HG03139 (cell line): ENCODE data around the gene LRMDA.

Source experiments
- ATAC-seq: cut with Tn5 transposase; IDR thresholded peaks from one replicate; pipeline ENCODE4 v1.9.1; 2021; ENCODE audit not compliant: unreplicated experiment

Gene LRMDA

GRCh38 chr10:75418712-75419111 is 12.7 kb upstream of the LRMDA start:
- ATAC-seq: no peak

DNA sequence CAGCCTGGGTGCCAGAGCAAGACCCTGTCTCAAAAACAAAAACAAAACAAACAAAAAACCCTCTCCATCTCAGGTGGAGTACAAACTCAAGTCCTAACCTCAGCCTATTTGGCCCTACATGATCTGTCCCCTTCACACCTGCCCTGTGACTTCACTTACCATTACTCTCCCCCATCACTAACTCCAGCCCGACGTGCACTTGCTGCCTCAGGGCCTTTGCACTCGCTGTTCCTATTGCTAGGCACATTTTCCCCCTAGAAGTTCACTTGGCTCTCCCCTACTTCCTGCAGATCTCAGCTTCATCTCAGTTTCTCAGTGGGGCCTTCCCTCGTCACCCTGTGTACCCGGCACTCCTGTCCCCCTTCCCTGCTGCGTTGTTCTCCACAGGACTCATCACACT is 8.5 kb upstream of the LRMDA start:
- ATAC-seq: no peak

- no peak for ATAC-seq
These were observed 6.9 kb upstream of the LRMDA start for GRCh38 chr10:75424571-75424970.

DNA sequence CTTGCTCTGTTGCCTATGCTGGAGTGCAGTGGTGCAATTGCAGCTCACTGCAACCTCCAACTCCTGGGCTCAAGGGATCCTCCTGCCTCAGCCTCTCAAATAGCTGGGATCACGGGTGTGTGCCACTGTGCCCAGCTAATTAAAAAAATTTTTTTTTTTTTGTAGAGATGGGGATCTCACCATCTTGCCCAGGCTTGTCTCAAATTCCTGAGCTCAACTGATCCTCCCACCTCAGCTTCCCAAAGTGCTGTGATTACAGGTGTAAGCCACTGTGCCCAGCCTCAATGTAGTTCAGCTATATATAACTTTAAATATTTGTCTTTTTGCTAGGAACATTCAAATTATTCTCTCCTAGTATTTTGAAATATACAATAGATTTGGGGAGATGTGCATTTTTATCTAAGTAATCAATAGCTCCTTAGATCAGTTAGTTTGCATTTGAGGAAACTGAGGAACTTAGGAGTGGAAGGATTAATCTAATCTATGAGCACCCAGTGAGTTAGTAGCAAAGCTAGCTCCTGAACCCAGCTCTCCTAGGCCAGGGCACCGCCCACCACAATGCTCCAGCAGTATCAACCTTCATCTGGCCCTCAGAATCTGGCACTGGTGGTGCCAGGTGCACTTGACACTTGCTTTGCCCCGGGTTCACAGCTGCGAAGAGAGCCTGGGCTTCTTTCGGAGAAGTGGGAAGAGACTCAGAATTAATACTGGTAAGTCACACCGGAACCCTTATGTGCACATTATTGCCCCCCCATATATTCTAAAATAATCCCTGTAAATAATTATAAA is 5.9 kb upstream of the LRMDA start:
- no peak for ATAC-seq

DNA sequence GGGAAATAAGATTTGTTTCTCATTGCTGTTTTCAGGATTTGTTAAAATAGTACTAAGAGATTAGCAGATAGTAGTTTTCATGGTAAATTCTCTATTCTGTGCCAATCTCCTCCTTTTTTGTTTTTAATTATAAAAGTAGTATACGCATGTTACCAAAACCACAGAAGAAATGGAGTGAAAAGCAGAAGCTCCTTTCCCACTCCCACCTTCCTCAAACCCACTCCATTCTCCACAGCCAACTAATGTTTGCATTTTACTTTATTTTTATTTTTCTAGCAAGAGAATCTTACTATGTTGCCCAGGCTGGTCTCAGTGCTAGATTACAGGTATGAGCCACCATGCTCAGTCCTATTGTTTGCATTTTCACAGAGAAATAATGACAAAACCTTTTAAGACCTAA is 4.5 kb upstream of the LRMDA start:
- ATAC-seq: no peak

DNA sequence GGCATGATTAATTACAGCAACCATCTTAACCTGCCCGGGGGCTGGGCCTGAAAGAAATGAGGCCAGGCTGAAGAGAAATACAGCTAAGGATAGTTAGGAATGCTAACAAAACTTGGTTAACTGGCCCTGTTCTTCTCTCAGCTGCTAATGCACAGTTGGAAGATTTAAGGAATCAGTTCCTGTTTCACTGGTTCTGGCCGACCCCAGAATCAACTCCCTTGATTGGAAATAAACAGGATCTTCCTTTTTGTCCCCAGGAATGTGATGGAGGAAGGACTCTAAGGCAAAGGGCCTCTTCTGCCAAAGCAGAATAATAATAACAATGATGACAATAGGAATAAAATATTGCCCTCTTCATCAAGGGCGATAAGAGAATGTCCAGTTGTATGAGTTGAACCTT is 3.5 kb upstream of the LRMDA start:
- ATAC-seq: no peak

DNA sequence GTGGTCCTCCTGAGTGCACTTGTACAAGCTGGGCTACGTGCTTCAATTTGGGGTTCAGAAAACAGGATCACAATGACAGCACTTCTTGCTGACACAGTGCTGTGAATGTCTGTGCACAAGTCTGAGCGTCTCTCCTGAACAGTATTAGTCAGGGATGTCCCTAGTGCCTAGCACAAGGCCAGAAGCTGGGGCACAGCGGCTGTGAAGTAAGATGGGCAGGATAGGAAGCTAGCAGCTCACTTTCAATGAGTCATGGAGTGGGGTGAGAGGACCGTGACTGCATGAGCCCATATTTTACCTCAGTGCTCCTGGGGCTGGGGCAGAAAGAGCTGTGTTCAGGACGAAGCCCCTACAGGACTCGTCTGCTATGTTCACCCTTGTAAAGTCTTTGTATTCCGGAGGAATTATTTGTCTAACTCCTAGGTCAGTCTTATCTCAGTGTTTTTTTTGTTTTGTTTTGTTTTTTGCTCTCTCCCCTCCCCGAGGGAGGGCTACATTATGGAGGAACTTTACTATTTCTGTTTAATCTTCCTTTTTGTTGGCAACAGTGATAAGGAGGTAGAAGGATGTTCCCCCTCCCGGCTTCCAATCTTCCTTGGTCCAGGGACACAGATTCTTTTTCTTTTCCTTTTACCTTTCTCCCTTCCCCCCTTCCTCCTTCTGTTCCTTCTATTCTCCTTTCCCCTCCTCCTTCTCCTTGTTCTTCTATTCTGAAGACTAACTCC is 2.8 kb upstream of the LRMDA start:
- ATAC-seq: no peak

GRCh38 chr10:75429159-75429827 is 2.1 kb upstream of the LRMDA start:
- no peak for ATAC-seq

DNA sequence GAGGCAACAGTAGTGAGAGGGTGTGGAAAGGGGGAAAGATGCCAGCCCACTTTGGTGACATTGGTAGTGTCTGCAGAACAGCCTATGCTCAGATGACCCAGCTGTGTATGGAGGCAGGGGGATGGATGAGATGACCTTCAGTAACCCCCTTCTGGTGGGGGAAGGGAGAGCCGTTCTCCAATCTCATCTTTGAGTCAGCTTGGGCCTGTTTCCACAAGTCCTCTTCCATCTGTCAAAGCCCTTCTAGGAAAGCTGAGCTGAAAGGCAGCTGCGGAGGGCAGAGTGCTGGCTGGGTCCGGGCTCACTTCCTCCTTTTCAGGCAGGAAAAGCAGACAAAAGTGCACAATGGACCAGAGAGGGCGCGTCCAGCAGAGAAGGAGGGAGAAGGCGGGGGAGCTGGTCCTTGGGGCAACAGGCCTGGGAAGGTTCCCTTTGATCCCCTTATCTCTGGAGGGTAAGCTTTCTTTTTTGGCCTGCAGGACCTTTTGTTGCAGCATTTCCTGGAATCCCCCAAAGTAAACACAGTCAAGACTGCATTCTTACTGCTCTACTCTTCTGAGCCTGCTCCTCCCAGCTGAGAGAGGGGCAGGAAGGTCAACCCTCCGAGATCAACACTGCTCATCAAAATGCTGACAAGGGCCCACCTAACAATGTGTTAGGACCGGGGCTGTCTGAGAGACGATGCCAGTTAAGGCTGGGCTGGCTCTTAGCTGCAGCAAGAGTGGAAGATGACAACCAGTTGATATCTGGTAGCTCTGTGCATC is 1.2 kb upstream of the LRMDA start:
- no peak for ATAC-seq

GRCh38 chr10:75432176-75432575 is 752 bp downstream of the LRMDA start:
- no peak for ATAC-seq

GRCh38 chr10:75432763-75433162 is 1.3 kb downstream of the LRMDA start:
- no peak for ATAC-seq

DNA sequence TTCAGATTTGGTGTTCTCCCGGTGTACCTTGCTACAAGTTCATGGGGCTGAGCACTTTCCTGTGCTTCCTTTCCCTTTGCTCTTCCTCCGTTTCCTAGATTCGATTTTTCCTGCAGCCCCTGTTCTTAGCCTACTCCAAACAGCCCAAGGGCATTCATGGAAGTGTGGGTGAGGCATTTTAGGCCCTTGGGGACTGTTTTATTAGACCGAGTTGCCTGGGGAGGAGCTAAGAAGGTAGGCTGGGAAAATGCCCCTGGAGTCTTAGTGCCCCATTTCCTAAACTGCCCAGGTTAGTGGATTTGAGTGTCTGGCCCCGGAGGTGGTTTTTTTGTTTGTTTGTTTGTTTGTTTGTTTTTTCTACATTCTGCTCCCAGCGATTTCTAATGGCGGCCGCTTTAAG is 1.8 kb downstream of the LRMDA start:
- no peak for ATAC-seq

- ATAC-seq: no peak
These were observed 2.9 kb downstream of the LRMDA start for GRCh38 chr10:75434291-75434690.

- no peak for ATAC-seq
These were observed 3.9 kb downstream of the LRMDA start for GRCh38 chr10:75435291-75435690.

DNA sequence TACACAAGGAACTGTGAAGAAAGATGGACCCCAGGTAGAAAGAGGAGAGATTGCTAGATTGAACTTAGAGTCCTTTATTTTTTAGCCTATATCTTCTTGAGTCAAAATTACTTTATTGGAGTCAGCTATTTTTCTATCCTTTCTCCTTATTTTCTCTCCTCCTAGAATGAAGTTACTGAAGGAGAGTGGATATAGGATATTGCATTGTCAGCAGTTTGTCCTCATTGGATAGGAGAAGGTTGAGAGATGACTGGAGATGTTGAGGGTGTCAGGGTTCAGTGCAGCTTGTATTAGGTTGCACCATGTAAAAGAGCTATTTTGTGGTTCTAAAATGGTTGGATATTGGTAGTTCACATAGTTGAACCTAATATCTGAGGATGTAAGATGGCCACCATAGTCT is 5.5 kb downstream of the LRMDA start:
- ATAC-seq: no peak

DNA sequence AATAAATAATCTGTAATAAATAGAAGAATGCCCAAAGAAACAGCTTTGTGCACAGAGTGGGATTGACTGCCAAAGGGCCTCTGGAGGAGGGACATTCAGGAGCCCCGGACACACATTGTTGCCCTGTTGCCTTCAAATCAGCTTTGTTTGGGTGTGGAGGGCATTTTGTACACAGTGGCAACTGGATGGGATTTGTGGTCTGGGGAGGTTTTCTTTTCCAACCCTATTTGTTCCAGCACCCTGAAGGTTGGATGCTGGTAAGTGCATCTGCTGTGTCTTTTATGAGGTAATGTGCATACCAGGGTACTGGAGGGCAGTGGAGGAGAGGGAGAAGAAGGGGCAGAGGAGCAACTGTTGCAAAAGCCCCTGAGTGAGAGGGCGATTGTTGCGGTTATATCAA is 6.3 kb downstream of the LRMDA start:
- no peak for ATAC-seq

- no peak for ATAC-seq
These were observed 6.9 kb downstream of the LRMDA start for GRCh38 chr10:75438275-75438674.

GRCh38 chr10:75439811-75440210 is 8.4 kb downstream of the LRMDA start:
- no peak for ATAC-seq

GRCh38 chr10:75440271-75440793 is 8.9 kb downstream of the LRMDA start:
- ATAC-seq: no peak

DNA sequence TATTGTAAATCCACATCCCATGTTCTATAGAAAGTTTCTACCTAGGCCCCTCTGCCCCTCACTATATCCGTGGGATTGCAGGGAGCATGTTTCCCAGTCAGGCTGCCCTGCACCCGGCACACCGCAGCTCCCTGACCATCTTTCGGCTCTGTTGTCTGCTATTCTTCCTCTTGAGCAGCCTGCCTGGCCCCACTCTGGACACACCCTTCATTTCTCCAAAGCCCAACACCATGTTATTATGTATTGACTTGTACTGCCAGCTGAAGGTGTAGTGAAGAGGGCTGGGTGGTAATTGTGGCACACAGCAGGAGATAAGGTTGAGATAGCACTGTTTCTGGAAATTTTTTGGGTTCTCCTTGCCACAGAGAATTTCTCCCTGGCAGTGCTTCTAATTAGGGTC is 9.8 kb downstream of the LRMDA start:
- no peak for ATAC-seq

GRCh38 chr10:75441682-75442081 is 10.3 kb downstream of the LRMDA start:
- no peak for ATAC-seq
